ENCODE data around the gene MRPL44. TPM values are rescaled to one million over a fixed set of nuclear protein-coding genes. Genes with fewer than 3 reads are reported as not detected.

The MRPL44 gene
- total and polyA plus RNA-seq, 2 of the 13 experiments (the other 11 are each of a cell fraction or from before 2014, with no cell fraction given) = 38.4 to 78.0 TPM

GRCh38 chr2:223957092-223957851 is at the start of gene MRPL44 (continued):
- TF ChIP-seq, protein P1, sequence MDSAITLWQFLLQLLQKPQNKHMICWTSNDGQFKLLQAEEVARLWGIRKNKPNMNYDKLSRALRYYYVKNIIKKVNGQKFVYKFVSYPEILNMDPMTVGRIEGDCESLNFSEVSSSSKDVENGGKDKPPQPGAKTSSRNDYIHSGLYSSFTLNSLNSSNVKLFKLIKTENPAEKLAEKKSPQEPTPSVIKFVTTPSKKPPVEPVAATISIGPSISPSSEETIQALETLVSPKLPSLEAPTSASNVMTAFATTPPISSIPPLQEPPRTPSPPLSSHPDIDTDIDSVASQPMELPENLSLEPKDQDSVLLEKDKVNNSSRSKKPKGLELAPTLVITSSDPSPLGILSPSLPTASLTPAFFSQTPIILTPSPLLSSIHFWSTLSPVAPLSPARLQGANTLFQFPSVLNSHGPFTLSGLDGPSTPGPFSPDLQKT (CRISPR knock-in tag; IDR thresholded peaks at IDR 0.05; ENCODE audit: borderline replicate concordance) = peak; percentile 89; the same call in 1 of the 2 replicates
- peak; percentile 100 for TF ChIP-seq TARDBP (CRISPR knock-in tag; IDR thresholded peaks at IDR 0.05)
- TF ChIP-seq NBN (conservative IDR thresholded peaks at IDR 0.05) = no peak
- TF ChIP-seq MED8 (CRISPR knock-in tag; IDR thresholded peaks at IDR 0.05; ENCODE audit: insufficient replicate concordance) = peak; percentile 97
- TF ChIP-seq, protein P2, sequence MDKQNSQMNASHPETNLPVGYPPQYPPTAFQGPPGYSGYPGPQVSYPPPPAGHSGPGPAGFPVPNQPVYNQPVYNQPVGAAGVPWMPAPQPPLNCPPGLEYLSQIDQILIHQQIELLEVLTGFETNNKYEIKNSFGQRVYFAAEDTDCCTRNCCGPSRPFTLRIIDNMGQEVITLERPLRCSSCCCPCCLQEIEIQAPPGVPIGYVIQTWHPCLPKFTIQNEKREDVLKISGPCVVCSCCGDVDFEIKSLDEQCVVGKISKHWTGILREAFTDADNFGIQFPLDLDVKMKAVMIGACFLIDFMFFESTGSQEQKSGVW (CRISPR knock-in tag; IDR thresholded peaks at IDR 0.05; ENCODE audit: borderline replicate concordance) = no peak; the same call in 1 of the 2 replicates
- TF ChIP-seq LCORL (IDR thresholded peaks at IDR 0.05) = no peak; the same call in 1 of the 2 replicates
- TF ChIP-seq LCORL (CRISPR knock-in tag; IDR thresholded peaks at IDR 0.05) = peak; percentile 96
- TF ChIP-seq MAX (IDR thresholded peaks at IDR 0.05) = peak; percentile 97
- TF ChIP-seq HMGA1 (CRISPR knock-in tag; conservative IDR thresholded peaks at IDR 0.05) = no peak
- TF ChIP-seq, protein P3, sequence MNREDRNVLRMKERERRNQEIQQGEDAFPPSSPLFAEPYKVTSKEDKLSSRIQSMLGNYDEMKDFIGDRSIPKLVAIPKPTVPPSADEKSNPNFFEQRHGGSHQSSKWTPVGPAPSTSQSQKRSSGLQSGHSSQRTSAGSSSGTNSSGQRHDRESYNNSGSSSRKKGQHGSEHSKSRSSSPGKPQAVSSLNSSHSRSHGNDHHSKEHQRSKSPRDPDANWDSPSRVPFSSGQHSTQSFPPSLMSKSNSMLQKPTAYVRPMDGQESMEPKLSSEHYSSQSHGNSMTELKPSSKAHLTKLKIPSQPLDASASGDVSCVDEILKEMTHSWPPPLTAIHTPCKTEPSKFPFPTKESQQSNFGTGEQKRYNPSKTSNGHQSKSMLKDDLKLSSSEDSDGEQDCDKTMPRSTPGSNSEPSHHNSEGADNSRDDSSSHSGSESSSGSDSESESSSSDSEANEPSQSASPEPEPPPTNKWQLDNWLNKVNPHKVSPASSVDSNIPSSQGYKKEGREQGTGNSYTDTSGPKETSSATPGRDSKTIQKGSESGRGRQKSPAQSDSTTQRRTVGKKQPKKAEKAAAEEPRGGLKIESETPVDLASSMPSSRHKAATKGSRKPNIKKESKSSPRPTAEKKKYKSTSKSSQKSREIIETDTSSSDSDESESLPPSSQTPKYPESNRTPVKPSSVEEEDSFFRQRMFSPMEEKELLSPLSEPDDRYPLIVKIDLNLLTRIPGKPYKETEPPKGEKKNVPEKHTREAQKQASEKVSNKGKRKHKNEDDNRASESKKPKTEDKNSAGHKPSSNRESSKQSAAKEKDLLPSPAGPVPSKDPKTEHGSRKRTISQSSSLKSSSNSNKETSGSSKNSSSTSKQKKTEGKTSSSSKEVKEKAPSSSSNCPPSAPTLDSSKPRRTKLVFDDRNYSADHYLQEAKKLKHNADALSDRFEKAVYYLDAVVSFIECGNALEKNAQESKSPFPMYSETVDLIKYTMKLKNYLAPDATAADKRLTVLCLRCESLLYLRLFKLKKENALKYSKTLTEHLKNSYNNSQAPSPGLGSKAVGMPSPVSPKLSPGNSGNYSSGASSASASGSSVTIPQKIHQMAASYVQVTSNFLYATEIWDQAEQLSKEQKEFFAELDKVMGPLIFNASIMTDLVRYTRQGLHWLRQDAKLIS (CRISPR knock-in tag; IDR thresholded peaks at IDR 0.05) = peak; percentile 93
- peak; percentile 33; the same call in 1 of the 2 replicates for TF ChIP-seq ZNF180 (CRISPR knock-in tag; IDR thresholded peaks at IDR 0.05; ENCODE audit: borderline replicate concordance, low read depth)
- TF ChIP-seq ZNF891 (CRISPR knock-in tag; IDR thresholded peaks at IDR 0.05) = peak; percentile 95
- peak; percentile 89 for TF ChIP-seq JUN (CRISPR knock-in tag; IDR thresholded peaks at IDR 0.05)
- TF ChIP-seq, protein P4, sequence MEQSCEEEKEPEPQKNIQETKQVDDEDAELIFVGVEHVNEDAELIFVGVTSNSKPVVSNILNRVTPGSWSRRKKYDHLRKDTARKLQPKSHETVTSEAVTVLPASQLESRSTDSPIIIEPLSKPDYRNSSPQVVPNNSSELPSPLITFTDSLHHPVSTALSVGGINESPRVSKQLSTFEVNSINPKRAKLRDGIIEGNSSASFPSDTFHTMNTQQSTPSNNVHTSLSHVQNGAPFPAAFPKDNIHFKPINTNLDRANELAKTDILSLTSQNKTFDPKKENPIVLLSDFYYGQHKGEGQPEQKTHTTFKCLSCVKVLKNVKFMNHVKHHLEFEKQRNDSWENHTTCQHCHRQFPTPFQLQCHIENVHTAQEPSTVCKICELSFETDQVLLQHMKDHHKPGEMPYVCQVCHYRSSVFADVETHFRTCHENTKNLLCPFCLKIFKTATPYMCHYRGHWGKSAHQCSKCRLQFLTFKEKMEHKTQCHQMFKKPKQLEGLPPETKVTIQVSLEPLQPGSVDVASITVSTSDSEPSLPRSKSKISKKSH (CRISPR knock-in tag; IDR thresholded peaks at IDR 0.05; ENCODE audit: borderline replicate concordance) = peak; percentile 99
- peak; percentile 96 for TF ChIP-seq ZNF503 (CRISPR knock-in tag; IDR thresholded peaks at IDR 0.05)
- peak; percentile 98 for TF ChIP-seq ZKSCAN8 (CRISPR knock-in tag; IDR thresholded peaks at IDR 0.05; ENCODE audit: borderline replicate concordance)
- TF ChIP-seq ZNF878 (CRISPR knock-in tag; IDR thresholded peaks at IDR 0.05) = peak; percentile 93

Data from HepG2 (cell line).